Activated T-helper 17 cell treated with anti-CD3 and anti-CD28 coated beads, Interleukin-2, amount 50 U/mL, for 72 hours (primary cell): ENCODE data around the gene TRIM45. TPM values are rescaled to one million over a fixed set of nuclear protein-coding genes. Genes with fewer than 3 reads are reported as not detected.
A peak's percentile ranks its signal among the peaks of the same experiment; 100 is the strongest.

Source experiments
- ATAC-seq: fragments of 150-1000 bp; cut with Tn5 transposase; replicated peaks from 2 replicates; pipeline ENCODE4 v1.10.0; 2021; ENCODE audit warnings: mild to moderate bottlenecking, moderate library complexity
- H3K27ac Mint-ChIP-seq: one replicate; pipeline ENCODE4 v1.8.0; 2022; ENCODE audit warnings: mixed read lengths
- H3K27me3 Mint-ChIP-seq: one replicate; pipeline ENCODE4 v1.8.0; 2022; ENCODE audit warnings: mixed read lengths
- H3K36me3 Mint-ChIP-seq: one replicate; pipeline ENCODE4 v1.8.0; 2022; ENCODE audit warnings: low read depth, mild to moderate bottlenecking, mixed read lengths
- H3K4me1 Mint-ChIP-seq: one replicate; pipeline ENCODE4 v1.8.0; 2022; ENCODE audit warnings: mixed read lengths
- H3K4me3 Mint-ChIP-seq: one replicate; pipeline ENCODE4 v1.8.0; 2022; ENCODE audit warnings: mild to moderate bottlenecking, mixed read lengths
- H3K9me3 Mint-ChIP-seq: one replicate; pipeline ENCODE4 v1.8.0; 2022; ENCODE audit warnings: mixed read lengths
- total RNA-seq, 2 donors: library from RNA; stranded (reverse); gene quantifications; one replicate each; pipeline ENCODE4 v1.2.3, GENCODE V29; 2022

Gene TRIM45
- total RNA-seq, 2 donors from 2014 or later = 0.78 to 2.0 TPM

DNA sequence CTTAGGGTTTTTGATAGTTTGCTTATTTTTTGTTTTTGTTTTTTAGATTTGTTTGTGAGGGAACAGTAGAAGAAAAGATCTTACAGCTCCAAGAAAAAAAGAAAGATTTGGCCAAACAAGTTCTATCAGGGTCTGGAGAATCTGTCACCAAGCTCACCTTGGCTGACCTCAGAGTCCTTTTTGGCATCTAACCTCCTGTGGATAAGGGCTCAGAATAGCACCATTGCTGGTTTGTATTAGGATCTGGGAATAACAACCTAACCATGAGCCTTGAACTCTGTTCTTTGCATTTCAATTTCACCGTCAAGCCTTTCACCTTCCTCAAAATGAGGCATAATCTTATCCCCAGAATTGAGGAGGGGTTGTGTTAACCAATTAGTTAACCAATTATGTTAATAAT is 20.2 kb downstream of the TRIM45 start:
- H3K4me1 Mint-ChIP-seq = peaks cover 6% of the 10 kb centered on the region
- no peaks in the 10 kb centered on the region for H3K27me3 Mint-ChIP-seq
- H3K9me3 Mint-ChIP-seq = no peaks in the 10 kb centered on the region
- H3K36me3 Mint-ChIP-seq = peaks cover 96% of the 10 kb centered on the region
- ATAC-seq = no peak
- no peak overlapping the region for H3K4me3 Mint-ChIP-seq
- H3K27ac Mint-ChIP-seq = no peak overlapping the region

DNA sequence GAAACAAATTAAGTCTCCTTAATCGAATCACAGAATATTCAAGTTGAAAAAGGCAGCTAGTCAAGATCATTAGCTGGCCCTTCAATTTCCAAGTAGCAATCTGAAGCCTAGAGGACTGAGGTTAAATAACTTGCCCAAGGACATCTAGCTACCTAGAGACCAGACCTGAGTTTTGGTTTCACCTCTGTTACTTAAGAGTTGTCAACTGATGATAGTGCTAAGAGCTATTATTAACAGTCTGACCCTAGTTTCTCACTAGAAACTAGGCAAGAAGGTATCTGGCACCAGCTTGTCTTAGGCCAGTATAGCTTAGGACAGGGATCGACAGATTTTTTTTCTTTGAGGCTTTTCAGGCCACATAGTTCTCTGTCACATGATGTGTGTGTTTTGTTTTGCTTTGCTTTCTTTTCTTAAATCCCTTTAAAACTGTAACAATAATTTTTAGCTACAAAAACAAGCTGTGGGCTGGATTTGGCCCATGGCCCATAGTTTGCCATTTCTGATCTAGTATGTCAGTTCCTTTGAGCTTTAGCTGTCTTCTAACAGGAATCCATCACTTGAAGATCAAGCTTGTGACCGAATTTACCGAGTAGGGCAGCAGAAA is 23.2 kb downstream of the TRIM45 start:
- ATAC-seq = no peak
- H3K27me3 Mint-ChIP-seq = no peaks in the 10 kb centered on the region
- H3K27ac Mint-ChIP-seq = no peak overlapping the region
- no peak overlapping the region for H3K4me3 Mint-ChIP-seq
- H3K9me3 Mint-ChIP-seq = no peaks in the 10 kb centered on the region
- peaks cover 4% of the 10 kb centered on the region for H3K4me1 Mint-ChIP-seq
- H3K36me3 Mint-ChIP-seq = peaks cover 98% of the 10 kb centered on the region

DNA sequence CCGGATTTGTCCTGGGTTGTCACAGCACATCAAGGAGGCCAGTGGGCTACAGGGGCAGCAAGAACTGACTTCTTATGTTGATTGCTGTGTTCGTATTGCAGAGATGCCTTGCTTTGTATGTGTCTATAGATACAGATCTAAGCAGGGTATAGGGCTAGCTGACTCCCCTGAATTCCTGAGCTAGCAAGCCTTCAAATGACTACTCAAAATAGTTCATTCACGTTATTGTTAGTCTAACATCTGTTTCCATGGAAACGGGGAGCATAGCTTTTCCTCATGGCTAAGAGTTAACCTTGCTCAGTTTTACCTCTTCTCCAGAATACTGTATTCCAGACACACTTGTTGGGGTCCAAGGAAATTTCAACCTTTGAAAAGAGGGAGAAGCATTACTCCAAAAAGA is 24.1 kb downstream of the TRIM45 start:
- Mint-ChIP-seq H3K27me3 (no peaks in the 10 kb centered on the region), H3K36me3 (peaks cover 100% of the 10 kb centered on the region), H3K4me1 (peaks cover 10% of the 10 kb centered on the region), H3K27ac (peak overlapping the region; percentile 7), H3K4me3 (no peak overlapping the region), H3K9me3 (no peaks in the 10 kb centered on the region)
- no peak for ATAC-seq

DNA sequence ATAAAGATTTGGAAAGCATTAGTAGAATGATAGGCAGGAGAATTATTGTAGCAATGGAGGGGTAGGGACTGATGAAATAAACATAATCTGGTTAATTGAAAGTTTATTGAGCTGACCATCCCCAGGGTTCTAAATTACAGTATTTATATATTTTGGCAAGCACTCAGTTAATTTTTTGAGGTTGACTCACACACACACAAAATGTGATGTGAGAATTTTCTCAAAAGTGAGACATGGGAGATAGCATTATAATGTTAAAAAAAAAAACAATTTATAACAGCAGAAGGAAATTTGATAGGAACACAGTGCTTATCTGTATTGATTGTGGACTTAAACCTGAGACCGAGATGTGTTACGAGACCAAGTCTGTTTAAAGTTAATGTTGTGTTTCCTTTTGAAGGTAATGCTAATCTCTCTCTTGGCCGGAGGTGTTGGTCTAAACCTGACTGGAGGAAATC is 24.6 kb downstream of the TRIM45 start:
- ATAC-seq = no peak
- no peaks in the 10 kb centered on the region for H3K9me3 Mint-ChIP-seq
- H3K36me3 Mint-ChIP-seq = peaks cover 100% of the 10 kb centered on the region
- peaks cover 7% of the 10 kb centered on the region for H3K4me1 Mint-ChIP-seq
- peak overlapping the region; percentile 7 for H3K27ac Mint-ChIP-seq
- no peak overlapping the region for H3K4me3 Mint-ChIP-seq
- no peaks in the 10 kb centered on the region for H3K27me3 Mint-ChIP-seq

DNA sequence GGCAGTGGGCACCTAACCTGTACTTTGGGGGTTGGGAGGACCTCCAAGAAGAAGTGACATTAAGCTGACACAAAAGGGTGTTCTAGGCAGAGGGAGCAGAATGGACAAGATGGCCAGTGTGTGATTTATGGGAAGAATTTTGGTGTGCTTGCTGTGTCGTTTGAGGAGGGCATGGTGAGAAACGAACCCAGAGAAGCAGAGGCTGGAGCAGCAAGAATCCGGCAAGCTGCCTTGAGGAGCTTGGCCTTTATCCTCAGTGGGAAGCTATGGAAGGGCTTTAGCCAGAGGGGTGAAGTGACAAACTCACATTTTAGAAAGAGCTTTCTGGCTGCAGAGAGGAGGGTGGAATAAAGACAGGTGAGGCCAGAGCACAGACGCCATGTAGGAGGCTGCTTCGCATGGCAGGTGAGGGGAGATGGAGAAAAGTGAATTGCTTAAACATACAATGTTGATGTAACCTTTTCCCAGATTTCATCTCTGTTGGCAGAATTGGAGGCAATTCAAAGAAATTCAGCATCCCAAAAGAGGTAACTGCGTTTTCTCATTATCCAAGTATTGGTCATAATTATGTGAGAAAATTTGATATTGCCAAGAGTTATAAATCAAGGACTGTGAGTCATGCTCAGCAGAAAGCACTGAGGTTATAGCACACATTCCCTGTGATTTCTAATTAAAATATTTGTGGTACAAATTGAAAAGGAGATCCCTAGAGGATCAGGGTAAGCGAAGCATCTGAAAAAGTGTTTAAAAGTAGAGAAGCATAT is 26.5 kb downstream of the TRIM45 start:
- Mint-ChIP-seq H3K4me3 (no peak overlapping the region), H3K27me3 (no peaks in the 10 kb centered on the region), H3K36me3 (peaks cover 100% of the 10 kb centered on the region), H3K27ac (no peak overlapping the region), H3K4me1 (peaks cover 6% of the 10 kb centered on the region), H3K9me3 (no peaks in the 10 kb centered on the region)
- no peak for ATAC-seq

DNA sequence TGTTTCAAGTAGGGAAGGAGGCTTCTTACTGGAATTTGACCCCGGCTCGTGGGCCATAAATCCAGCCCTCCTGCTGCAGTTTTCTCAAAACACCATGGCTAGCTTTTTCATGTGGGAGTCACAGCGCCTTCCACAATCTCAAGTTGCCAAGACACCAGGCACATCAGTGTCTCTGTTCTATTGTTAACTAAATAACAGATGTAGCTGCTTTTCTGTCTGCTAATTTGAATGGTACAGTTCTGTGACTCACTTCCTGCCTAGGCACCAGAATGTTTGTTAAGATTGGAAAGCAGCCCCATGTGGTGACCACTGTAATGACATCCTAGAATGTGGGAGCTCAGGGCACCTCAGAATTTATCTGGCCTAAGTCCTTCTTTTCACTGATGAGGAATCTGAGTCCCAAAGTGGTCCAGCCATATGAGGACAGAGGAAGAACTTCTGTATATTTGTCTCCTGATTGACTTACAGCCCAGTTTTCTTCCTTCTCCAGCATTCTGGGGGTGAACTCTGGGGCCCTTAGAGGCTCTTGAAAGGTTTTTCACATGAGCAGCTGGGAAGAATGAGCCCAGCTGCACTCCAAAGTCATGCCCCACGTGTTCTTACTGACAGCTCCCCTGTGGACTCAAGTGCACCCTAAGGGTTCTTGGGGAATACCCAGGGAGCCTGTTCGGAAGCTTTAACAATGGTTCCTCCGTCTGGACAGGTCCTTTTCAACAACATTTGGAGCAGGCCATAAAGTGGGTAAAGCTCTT is 27.5 kb downstream of the TRIM45 start:
- peak; percentile 77 for ATAC-seq
- Mint-ChIP-seq H3K9me3 (no peaks in the 10 kb centered on the region), H3K27me3 (no peaks in the 10 kb centered on the region), H3K27ac (peak overlapping the region; percentile 42), H3K4me1 (peaks cover 9% of the 10 kb centered on the region), H3K4me3 (peak overlapping the region; percentile 10), H3K36me3 (peaks cover 100% of the 10 kb centered on the region)

DNA sequence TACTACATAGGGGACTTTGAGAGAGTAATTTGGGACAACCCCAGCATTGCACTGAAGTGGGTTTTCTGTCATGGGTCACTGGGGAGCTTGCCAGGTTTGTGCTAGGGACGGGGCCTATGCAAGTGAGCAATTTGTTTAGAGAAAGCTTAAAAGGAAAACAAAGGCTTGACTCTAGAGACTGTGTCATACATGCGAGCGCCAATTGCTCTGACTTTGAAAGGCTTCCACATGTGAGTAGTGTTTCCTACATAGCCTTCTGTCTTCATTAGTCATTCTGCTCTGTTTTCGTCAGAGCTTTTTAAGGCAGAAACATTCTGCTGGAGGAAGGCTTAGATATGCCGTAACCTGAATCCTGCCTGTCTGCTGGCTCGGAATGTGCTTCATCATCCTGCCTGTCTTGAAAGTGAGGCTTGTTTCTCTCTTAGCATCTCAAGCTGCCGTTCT is 28.4 kb downstream of the TRIM45 start:
- ATAC-seq = peak; percentile 95
- H3K4me1 Mint-ChIP-seq = peaks cover 9% of the 10 kb centered on the region
- H3K27ac Mint-ChIP-seq = peak overlapping the region; percentile 42
- no peaks in the 10 kb centered on the region for H3K9me3 Mint-ChIP-seq
- H3K27me3 Mint-ChIP-seq = no peaks in the 10 kb centered on the region
- peak overlapping the region; percentile 10 for H3K4me3 Mint-ChIP-seq
- H3K36me3 Mint-ChIP-seq = peaks cover 99% of the 10 kb centered on the region

DNA sequence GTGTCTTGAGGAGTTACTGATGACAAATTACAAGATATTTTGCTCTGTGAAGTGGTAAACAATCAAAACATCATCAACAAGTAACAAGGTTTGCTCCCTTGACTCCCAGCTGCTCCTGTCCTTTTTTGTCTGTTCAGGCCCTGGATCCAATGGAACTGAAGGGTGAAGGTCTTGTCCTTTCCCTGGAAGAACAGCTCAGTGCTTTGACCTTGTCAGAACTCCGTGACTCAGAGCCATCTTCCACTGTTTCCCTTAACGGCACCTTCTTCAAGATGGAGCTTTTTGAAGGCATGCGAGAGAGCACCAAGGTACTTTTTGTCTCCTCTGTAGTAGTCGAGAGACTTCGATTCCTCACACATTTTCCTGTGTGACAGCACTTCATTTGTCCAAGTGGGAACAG is 29.0 kb downstream of the TRIM45 start:
- H3K36me3 Mint-ChIP-seq = peaks cover 99% of the 10 kb centered on the region
- H3K27ac Mint-ChIP-seq = peak overlapping the region; percentile 42

DNA sequence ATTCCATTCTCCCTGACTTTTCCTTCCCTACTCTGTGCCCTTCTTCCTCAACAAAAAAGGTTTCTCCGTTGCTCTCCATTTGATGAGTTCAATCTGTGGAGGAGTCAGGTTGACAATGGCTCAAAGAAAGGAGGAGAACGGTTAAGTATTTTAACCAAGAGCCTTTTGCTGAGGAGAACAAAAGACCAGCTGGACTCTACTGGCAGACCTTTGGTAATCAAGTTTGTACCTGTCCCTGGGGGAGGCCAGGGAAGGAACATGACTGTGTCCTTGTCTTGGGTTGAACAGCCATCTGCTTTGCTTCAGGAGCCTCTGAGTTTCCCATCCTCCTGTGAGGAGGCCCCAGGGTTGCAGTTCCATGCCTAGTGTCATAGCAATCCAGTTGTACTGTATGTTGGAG is 31.6 kb downstream of the TRIM45 start:
- Mint-ChIP-seq H3K27ac (no peak overlapping the region), H3K9me3 (no peaks in the 10 kb centered on the region), H3K27me3 (no peaks in the 10 kb centered on the region), H3K4me1 (peaks cover 9% of the 10 kb centered on the region), H3K36me3 (peaks cover 97% of the 10 kb centered on the region), H3K4me3 (no peak overlapping the region)
- no peak for ATAC-seq

More for the DNA sequence above, 29.0 kb downstream of the TRIM45 start:
- no peaks in the 10 kb centered on the region for H3K27me3 Mint-ChIP-seq
- H3K9me3 Mint-ChIP-seq = no peaks in the 10 kb centered on the region
- ATAC-seq = no peak
- H3K4me3 Mint-ChIP-seq = no peak overlapping the region
- peaks cover 9% of the 10 kb centered on the region for H3K4me1 Mint-ChIP-seq

DNA sequence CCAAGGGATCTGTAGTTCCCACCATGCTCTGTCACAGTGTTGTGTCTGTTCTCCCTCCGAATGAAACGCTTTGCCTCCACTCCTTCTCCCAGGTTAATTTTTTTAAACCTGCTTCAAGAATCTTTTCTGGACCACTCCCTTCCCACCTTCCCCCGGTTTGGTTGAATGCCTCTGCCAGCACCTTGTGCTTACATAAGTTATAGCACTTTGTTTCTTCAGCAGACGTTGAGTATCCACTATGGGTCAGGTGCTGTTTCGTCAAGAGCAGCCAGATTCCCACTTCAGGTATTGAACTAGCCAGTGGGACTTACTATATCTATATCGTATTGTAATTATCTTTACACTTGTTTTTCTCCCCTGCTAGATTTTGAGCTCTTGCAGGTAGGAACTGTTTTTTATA is 33.9 kb downstream of the TRIM45 start:
- Mint-ChIP-seq H3K36me3 (peaks cover 97% of the 10 kb centered on the region), H3K4me1 (peaks cover 14% of the 10 kb centered on the region), H3K27ac (no peak overlapping the region), H3K9me3 (no peaks in the 10 kb centered on the region), H3K27me3 (no peaks in the 10 kb centered on the region), H3K4me3 (no peak overlapping the region)
- no peak for ATAC-seq

DNA sequence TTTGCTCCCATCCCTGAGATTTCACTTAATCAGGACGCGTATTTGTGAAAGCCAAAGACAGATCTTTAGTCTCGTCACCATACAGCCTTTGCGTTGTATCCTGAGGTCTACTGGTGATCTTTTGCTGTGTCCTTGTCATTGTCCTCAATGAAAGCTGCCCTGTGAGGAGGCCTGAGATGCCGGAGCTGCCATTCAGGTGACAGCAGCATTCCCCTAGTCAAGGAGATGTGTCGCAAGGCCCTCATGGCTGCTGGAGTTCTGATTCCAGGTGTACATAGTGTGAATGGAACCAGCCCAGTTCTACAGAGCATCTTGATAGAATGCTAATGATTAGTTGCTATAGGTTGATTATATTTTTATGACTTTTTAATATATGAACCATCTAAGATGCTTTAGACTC is 37.3 kb downstream of the TRIM45 start:
- Mint-ChIP-seq H3K36me3 (peaks cover 97% of the 10 kb centered on the region), H3K4me1 (peaks cover 12% of the 10 kb centered on the region), H3K27ac (no peak overlapping the region), H3K9me3 (no peaks in the 10 kb centered on the region), H3K27me3 (no peaks in the 10 kb centered on the region), H3K4me3 (peak overlapping the region; percentile 48)
- no peak for ATAC-seq

DNA sequence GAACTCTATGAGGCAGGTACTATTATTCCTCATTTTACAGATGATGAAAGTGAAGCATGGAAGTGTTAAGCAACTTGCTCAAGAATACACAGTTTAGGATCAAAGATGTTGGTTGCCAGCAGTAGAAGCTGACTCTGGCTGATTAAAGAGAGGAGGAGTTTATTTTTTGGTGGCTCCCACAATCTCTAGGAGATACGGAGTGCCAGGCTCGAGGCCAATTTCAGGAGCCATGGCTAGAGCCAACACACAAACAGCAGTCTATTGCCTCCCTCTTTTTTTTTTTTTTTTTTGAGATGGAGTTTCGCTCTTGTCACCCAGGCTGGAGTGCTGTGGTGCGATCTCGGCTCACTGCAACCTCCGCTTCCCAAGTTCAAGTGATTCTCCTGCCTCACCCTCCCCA is 41.8 kb downstream of the TRIM45 start:
- peaks cover 100% of the 10 kb centered on the region for H3K36me3 Mint-ChIP-seq
- no peak overlapping the region for H3K27ac Mint-ChIP-seq
- H3K9me3 Mint-ChIP-seq = no peaks in the 10 kb centered on the region
- H3K27me3 Mint-ChIP-seq = no peaks in the 10 kb centered on the region
- ATAC-seq = no peak
- peaks cover 34% of the 10 kb centered on the region for H3K4me1 Mint-ChIP-seq
- no peak overlapping the region for H3K4me3 Mint-ChIP-seq

DNA sequence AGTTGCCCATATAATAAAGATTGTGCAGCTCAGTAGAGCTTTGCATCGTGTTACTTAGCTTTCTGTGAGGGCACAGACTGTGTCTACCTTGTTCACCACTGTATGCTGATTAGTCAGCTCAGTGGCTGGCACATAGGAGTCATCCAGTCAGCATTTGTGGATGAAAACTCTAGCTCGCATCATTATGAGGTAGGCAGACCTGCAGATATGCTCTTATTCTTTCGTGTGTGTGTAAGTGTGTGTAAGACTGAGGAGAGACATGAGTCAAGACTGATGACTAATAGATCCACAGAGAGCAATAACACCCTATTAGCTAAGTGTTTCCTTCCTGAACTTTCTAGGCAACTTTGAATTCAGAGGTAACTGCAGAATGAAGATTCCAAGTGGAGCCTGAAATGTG is 44.3 kb downstream of the TRIM45 start:
- no peaks in the 10 kb centered on the region for H3K9me3 Mint-ChIP-seq
- H3K27me3 Mint-ChIP-seq = no peaks in the 10 kb centered on the region
- peaks cover 26% of the 10 kb centered on the region for H3K4me1 Mint-ChIP-seq
- H3K4me3 Mint-ChIP-seq = peak overlapping the region; percentile 55
- peak; percentile 99 for ATAC-seq
- peak overlapping the region; percentile 90 for H3K27ac Mint-ChIP-seq
- peaks cover 100% of the 10 kb centered on the region for H3K36me3 Mint-ChIP-seq

DNA sequence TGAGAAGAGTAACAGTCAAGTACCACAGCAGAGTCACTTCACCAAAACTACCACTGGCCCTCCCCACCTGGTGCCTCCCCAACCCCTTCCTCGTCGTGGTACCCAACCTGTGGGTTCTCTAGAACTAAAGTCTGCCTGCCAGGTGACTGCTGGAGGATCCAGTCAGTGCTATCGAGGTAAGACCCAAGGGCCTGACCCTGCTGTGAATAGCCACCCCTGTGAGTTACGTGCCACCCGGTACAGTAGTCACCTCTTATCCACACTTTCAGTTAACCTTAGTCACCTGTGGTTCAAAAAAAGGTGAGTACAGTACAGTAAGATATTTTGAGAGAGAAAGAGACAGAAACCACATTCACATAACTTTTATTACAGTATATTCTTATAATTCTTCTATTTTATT is 44.9 kb downstream of the TRIM45 start:
- Mint-ChIP-seq H3K9me3 (no peaks in the 10 kb centered on the region), H3K27ac (peak overlapping the region; percentile 90), H3K4me1 (peaks cover 28% of the 10 kb centered on the region), H3K4me3 (peak overlapping the region; percentile 55), H3K36me3 (peaks cover 100% of the 10 kb centered on the region), H3K27me3 (no peaks in the 10 kb centered on the region)
- peak; percentile 60 for ATAC-seq
